ENCODE measurements around the gene RGS9BP.

GRCh38 chr19:32688311-32688710, 12.7 kb downstream of the RGS9BP start:
- no peak for TF ChIP-seq POLR2A (IDR thresholded peaks at IDR 0.05)
- no peak for TF ChIP-seq CTCF (IDR thresholded peaks at IDR 0.05)
